ENCODE results near the gene CARD11.

The CARD11 gene

GRCh38 chr7:2894118-2894940 lies 149.3 kb downstream of the CARD11 start:
- no peak for TF ChIP-seq FOXP2 (optimal IDR thresholded peaks at IDR 0.05; ENCODE audit: borderline replicate concordance, extremely low read depth, extremely low read length, insufficient read depth)
- no peak for TF ChIP-seq REST (IDR thresholded peaks at IDR 0.05; ENCODE audit: insufficient read depth in 1 of 2, low read depth in 2 of 2, low read length in 2 of 2)
- TF ChIP-seq POLR2AphosphoS5 (IDR thresholded peaks at IDR 0.05; ENCODE audit: low read depth, low read length) = no peak
- TF ChIP-seq SIN3A (IDR thresholded peaks at IDR 0.05; ENCODE audit: borderline replicate concordance, insufficient read depth, low read length) = no peak
- TF ChIP-seq TAF1 (IDR thresholded peaks at IDR 0.05; ENCODE audit: borderline replicate concordance, insufficient read depth, low read length) = no peak

GRCh38 chr7:2893411-2893861 lies 150.2 kb downstream of the CARD11 start:
- TF ChIP-seq FOXP2 (optimal IDR thresholded peaks at IDR 0.05; ENCODE audit: borderline replicate concordance, extremely low read depth, extremely low read length, insufficient read depth) = no peak

DNA sequence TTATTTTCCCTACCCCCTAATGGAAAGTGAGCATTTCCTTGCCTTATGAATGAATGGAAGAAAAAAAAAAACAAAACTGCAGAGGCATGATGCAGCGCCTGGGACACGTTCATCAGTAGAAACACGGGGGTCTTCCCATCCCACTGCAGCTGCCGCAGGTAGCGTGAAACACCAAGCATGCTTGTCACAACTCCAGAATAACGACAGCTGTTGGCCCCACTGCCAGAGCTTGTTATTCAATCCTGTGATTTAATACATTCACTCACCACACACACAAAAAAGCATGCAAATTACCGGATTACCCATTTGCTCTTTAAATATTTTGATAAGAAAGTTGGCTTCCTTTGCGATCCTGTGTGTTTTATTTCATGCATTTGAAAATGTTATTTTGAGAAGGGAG lies 151.1 kb downstream of the CARD11 start:
- no peak for TF ChIP-seq REST (IDR thresholded peaks at IDR 0.05; ENCODE audit: insufficient read depth in 1 of 2, low read depth in 2 of 2, low read length in 2 of 2)
- TF ChIP-seq SIN3A (IDR thresholded peaks at IDR 0.05; ENCODE audit: borderline replicate concordance, insufficient read depth, low read length) = no peak
- no peak for TF ChIP-seq FOXP2 (optimal IDR thresholded peaks at IDR 0.05; ENCODE audit: borderline replicate concordance, extremely low read depth, extremely low read length, insufficient read depth)
- no peak for TF ChIP-seq TAF1 (IDR thresholded peaks at IDR 0.05; ENCODE audit: borderline replicate concordance, insufficient read depth, low read length)
- TF ChIP-seq POLR2AphosphoS5 (IDR thresholded peaks at IDR 0.05; ENCODE audit: low read depth, low read length) = no peak

GRCh38 chr7:2887816-2888215 lies 155.9 kb downstream of the CARD11 start:
- TF ChIP-seq REST (IDR thresholded peaks at IDR 0.05; ENCODE audit: insufficient read depth in 1 of 2, low read depth in 2 of 2, low read length in 2 of 2) (no peak), FOXP2 (optimal IDR thresholded peaks at IDR 0.05; ENCODE audit: borderline replicate concordance, extremely low read depth, extremely low read length, insufficient read depth) (no peak), POLR2AphosphoS5 (IDR thresholded peaks at IDR 0.05; ENCODE audit: low read depth, low read length) (no peak)

- peak; percentile 75 for TF ChIP-seq FOXP2 (optimal IDR thresholded peaks at IDR 0.05; ENCODE audit: borderline replicate concordance, extremely low read depth, extremely low read length, insufficient read depth)
- TF ChIP-seq POLR2AphosphoS5 (IDR thresholded peaks at IDR 0.05; ENCODE audit: low read depth, low read length) = no peak
Measured at GRCh38 chr7:2886900-2887299, 156.8 kb downstream of the CARD11 start.

DNA sequence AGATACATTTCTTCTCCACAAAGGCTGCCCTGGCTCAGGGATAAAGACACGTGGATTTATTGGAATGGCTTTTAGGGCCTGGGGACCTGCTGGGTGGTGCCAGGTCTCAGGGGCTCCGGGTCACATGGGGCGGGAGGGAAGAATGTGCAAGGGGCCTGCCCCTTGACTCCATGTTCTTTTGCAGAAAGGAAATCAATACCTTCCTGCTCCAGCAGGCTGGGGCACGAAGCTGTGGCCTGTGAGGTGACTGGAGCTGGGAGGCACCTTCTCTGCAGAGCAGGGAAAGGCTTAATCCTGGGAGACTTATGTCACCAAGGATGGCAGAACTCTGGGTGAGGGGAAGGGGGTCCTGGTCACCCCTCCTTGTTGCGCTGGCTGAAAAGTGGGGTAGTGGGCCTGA lies 157.3 kb downstream of the CARD11 start:
- no peak for TF ChIP-seq TAF1 (IDR thresholded peaks at IDR 0.05; ENCODE audit: borderline replicate concordance, insufficient read depth, low read length)
- no peak for TF ChIP-seq FOXP2 (optimal IDR thresholded peaks at IDR 0.05; ENCODE audit: borderline replicate concordance, extremely low read depth, extremely low read length, insufficient read depth)

- TF ChIP-seq POLR2AphosphoS5 (IDR thresholded peaks at IDR 0.05; ENCODE audit: low read depth, low read length) = no peak
- no peak for TF ChIP-seq SIN3A (IDR thresholded peaks at IDR 0.05; ENCODE audit: borderline replicate concordance, insufficient read depth, low read length)
- no peak for TF ChIP-seq FOXP2 (optimal IDR thresholded peaks at IDR 0.05; ENCODE audit: borderline replicate concordance, extremely low read depth, extremely low read length, insufficient read depth)
- no peak for TF ChIP-seq REST (IDR thresholded peaks at IDR 0.05; ENCODE audit: insufficient read depth in 1 of 2, low read depth in 2 of 2, low read length in 2 of 2)
- TF ChIP-seq TAF1 (IDR thresholded peaks at IDR 0.05; ENCODE audit: borderline replicate concordance, insufficient read depth, low read length) = no peak
Measured at GRCh38 chr7:2884161-2884560, 159.5 kb downstream of the CARD11 start.

Measured in PFSK-1 (cell line).